Ovary (tissue), 3 donors: ENCODE results near the gene URM1.

ENCODE experiments used
- EP300 ChIP-seq: sonication (generic); formaldehyde crosslinking; IDR thresholded peaks from one replicate; pipeline ENCODE4 v1.6.1; 2017; ENCODE audit warnings: antibody characterized with exemption
- POLR2A ChIP-seq: fragments of 450-650 bp; IDR thresholded peaks from one replicate; pipeline ENCODE4 v1.6.1; 2017; ENCODE audit warnings: antibody characterized with exemption, mild to moderate bottlenecking, moderate library complexity
- TF ChIP-seq, protein P1 (sequence below), 3 donors: fragments of 450-650 bp in 2 of 3; fragments of 200-600 bp in 1 of 3; IDR thresholded peaks; one replicate each; pipeline versions ENCODE4 v1.5.1 to v1.8.0; 2016 to 2022; ENCODE audit warnings: antibody characterized with exemption in 3 of 3, mild to moderate bottlenecking in 1 of 3
- donor health status: DM: no; HTN: no; CAD: no.

DNA sequence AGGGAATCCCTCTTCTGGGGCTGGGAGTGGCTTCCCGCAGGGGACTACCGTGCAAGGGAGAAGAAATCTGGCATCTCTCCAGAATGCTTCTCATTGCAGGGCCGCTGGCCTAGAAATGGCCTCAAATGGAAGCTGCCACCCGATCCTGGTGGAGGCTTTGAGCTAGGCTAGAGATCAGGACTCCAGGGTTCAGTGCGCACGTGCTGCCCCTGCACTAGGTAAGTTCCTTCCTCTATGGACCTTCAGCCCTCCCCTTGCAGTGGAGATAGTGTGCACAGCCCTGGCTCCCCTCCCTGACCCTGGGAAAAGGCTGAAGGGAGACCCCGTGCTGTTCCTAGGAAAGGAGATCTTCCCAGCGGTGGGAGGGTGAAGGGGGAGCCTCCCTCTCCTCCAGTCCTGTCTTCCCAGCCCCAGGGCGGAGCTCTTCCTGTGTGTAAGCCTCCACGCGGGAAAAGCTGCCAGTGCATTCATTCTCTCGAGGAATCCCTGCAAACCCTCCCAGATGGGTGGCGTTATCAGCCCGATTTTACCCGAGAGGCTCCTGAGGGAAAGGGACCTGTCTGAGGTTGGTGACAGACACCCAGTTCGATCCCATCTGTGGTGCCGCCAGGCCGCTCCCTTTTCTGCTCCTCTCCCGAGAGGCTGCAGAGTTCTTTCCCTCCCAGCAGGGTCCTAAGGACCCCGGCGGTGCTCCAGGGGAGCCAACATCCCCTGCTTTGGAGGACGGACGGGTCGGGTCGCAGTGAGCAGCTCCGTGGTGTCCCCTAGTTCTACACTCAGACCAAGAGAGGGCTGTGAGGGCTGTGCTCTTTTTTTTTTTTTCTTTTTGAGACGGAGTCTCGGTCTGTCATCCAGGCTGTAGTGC is 48.1 kb downstream of the URM1 start:
- TF ChIP-seq POLR2A: no peak
- no peak for TF ChIP-seq EP300
- TF ChIP-seq, protein P1, sequence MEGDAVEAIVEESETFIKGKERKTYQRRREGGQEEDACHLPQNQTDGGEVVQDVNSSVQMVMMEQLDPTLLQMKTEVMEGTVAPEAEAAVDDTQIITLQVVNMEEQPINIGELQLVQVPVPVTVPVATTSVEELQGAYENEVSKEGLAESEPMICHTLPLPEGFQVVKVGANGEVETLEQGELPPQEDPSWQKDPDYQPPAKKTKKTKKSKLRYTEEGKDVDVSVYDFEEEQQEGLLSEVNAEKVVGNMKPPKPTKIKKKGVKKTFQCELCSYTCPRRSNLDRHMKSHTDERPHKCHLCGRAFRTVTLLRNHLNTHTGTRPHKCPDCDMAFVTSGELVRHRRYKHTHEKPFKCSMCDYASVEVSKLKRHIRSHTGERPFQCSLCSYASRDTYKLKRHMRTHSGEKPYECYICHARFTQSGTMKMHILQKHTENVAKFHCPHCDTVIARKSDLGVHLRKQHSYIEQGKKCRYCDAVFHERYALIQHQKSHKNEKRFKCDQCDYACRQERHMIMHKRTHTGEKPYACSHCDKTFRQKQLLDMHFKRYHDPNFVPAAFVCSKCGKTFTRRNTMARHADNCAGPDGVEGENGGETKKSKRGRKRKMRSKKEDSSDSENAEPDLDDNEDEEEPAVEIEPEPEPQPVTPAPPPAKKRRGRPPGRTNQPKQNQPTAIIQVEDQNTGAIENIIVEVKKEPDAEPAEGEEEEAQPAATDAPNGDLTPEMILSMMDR (IDR thresholded peaks at IDR 0.05): no peak
